SU-DHL-6 (cell line): ENCODE data around the gene ARPC5.

Experiments used
- H2AFZ ChIP-seq: fragments of 200-600 bp; sonication (generic); 2 replicates; pipeline ENCODE4 v1.6.1; 2014; ENCODE audit warnings: low read depth, mild to moderate bottlenecking, moderate library complexity, mixed read lengths, antibody characterized with exemption, low read length; ENCODE audit not compliant: severe bottlenecking
- H3F3A ChIP-seq: fragments of 200-600 bp; shearing (Covaris generic); 2 replicates; pipeline ENCODE4 v1.6.0; 2016; ENCODE audit warnings: antibody characterized with exemption, mild to moderate bottlenecking; ENCODE audit not compliant: insufficient read depth
- H3K27ac ChIP-seq: fragments of 200-600 bp; sonication (generic); 2 replicates; pipeline ENCODE4 v1.5.1; 2016; ENCODE audit warnings: low read depth, mild to moderate bottlenecking, low read length, moderate library complexity, mixed read lengths
- H3K27me3 ChIP-seq: fragments of 200-600 bp; sonication (generic), shearing (Covaris generic); 2 replicates; pipeline ENCODE4 v1.6.0; 2014; ENCODE audit warnings: mild to moderate bottlenecking, low read length
- H3K36me3 ChIP-seq: fragments of 200-600 bp; sonication (generic); 2 replicates; pipeline ENCODE4 v1.6.1; 2014; ENCODE audit warnings: mild to moderate bottlenecking, low read length, mixed read lengths
- H3K4me2 ChIP-seq: fragments of 300-600, 200-600 bp; shearing (Covaris generic), sonication (generic); 2 replicates; pipeline ENCODE4 v1.6.0; 2014; ENCODE audit warnings: low read length, low read depth, mild to moderate bottlenecking; ENCODE audit not compliant: poor library complexity, severe bottlenecking
- H3K4me3 ChIP-seq: fragments of 200-600 bp; sonication (generic); 2 replicates; pipeline ENCODE4 v1.5.1; 2014; ENCODE audit warnings: antibody characterized with exemption, low read length, mild to moderate bottlenecking, mixed read lengths; ENCODE audit not compliant: insufficient read depth, poor library complexity, severe bottlenecking
- H3K79me2 ChIP-seq: fragments of 200-600 bp; sonication (generic); 2 replicates; pipeline ENCODE4 v1.6.1; 2014; ENCODE audit warnings: mild to moderate bottlenecking, low read length, moderate library complexity; ENCODE audit not compliant: insufficient read depth
- H3K9ac ChIP-seq: fragments of 200-600 bp; sonication (generic); 2 replicates; pipeline ENCODE4 v1.7.0; 2014; ENCODE audit warnings: mild to moderate bottlenecking, low read length
- H3K9me2 ChIP-seq: fragments of 200-600 bp; sonication (generic); replicated peaks from 2 replicates; pipeline ENCODE4 v1.6.1; 2014; ENCODE audit warnings: low read length; ENCODE audit not compliant: insufficient read depth
- H3K9me3 ChIP-seq: fragments of 200-600 bp; sonication (generic); 2 replicates; pipeline ENCODE4 v1.6.1; 2014; ENCODE audit warnings: low read length, mixed read lengths; ENCODE audit not compliant: insufficient read depth
- H4K20me1 ChIP-seq: fragments of 200-600 bp; sonication (generic); 2 replicates; pipeline ENCODE4 v1.6.1; 2014; ENCODE audit warnings: low read depth, mild to moderate bottlenecking, antibody characterized with exemption, low read length, moderate library complexity, mixed read lengths
- EZH2phosphoT487 ChIP-seq: fragments of 200-600 bp; sonication (generic), shearing (Covaris generic); conservative IDR thresholded peaks from 2 replicates; pipeline ENCODE4 v1.6.1; 2018; ENCODE audit warnings: mild to moderate bottlenecking, antibody characterized with exemption, low read length, moderate library complexity, mixed read lengths
- TF ChIP-seq, protein P1 (sequence below): fragments of 200-600 bp; sonication (generic); IDR thresholded peaks from one replicate; pipeline ENCODE4 v1.5.1; 2017; ENCODE audit warnings: antibody characterized with exemption, mild to moderate bottlenecking, low read length, moderate library complexity; ENCODE audit not compliant: insufficient read depth, poor library complexity, severe bottlenecking

ARPC5 gene

GRCh38 chr1:183600136-183600535 is 35.4 kb downstream of the ARPC5 start:
- Histone ChIP-seq H3K9ac (no peak overlapping the region), H4K20me1 (no peaks in the 10 kb centered on the region), H3F3A (no peaks in the 10 kb centered on the region), H3K4me3 (no peak overlapping the region), H3K9me2 (no peaks in the 10 kb centered on the region), H3K9me3 (no peaks in the 10 kb centered on the region), H3K79me2 (no peaks in the 10 kb centered on the region), H2AFZ (no peak overlapping the region), H3K27me3 (no peaks in the 10 kb centered on the region), H3K36me3 (no peaks in the 10 kb centered on the region), H3K4me2 (no peak overlapping the region), H3K27ac (no peak overlapping the region)
- TF ChIP-seq, protein P1, sequence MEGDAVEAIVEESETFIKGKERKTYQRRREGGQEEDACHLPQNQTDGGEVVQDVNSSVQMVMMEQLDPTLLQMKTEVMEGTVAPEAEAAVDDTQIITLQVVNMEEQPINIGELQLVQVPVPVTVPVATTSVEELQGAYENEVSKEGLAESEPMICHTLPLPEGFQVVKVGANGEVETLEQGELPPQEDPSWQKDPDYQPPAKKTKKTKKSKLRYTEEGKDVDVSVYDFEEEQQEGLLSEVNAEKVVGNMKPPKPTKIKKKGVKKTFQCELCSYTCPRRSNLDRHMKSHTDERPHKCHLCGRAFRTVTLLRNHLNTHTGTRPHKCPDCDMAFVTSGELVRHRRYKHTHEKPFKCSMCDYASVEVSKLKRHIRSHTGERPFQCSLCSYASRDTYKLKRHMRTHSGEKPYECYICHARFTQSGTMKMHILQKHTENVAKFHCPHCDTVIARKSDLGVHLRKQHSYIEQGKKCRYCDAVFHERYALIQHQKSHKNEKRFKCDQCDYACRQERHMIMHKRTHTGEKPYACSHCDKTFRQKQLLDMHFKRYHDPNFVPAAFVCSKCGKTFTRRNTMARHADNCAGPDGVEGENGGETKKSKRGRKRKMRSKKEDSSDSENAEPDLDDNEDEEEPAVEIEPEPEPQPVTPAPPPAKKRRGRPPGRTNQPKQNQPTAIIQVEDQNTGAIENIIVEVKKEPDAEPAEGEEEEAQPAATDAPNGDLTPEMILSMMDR = no peak
- TF ChIP-seq EZH2phosphoT487 = no peak

DNA sequence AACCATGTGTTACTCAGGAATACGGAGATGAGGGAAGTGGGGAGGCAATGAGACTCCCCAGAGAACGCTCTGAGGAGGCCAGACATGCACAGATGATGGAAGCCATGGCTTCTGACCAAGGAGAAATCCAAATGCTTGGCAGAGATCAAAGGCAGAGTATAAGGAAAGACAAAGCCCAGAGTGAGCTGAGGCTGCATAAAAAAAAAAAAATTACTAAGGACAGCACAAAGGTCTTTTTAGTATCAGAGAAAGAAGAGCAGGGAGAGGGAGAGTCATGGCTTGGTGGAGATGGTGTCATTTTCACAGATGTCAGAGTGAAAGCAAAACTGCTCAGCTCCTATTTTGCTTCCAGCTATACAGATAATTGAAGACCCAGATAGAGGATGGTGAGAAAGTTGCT is 37.2 kb downstream of the ARPC5 start:
- Histone ChIP-seq H2AFZ (no peak overlapping the region), H3K9me3 (no peaks in the 10 kb centered on the region), H3K27ac (no peak overlapping the region), H3F3A (no peaks in the 10 kb centered on the region), H3K9ac (no peak overlapping the region), H3K79me2 (no peaks in the 10 kb centered on the region), H4K20me1 (no peaks in the 10 kb centered on the region), H3K36me3 (no peaks in the 10 kb centered on the region), H3K27me3 (no peaks in the 10 kb centered on the region), H3K4me3 (no peak overlapping the region), H3K9me2 (no peaks in the 10 kb centered on the region), H3K4me2 (no peak overlapping the region)
- TF ChIP-seq, protein P1 = no peak
- TF ChIP-seq EZH2phosphoT487 = no peak

DNA sequence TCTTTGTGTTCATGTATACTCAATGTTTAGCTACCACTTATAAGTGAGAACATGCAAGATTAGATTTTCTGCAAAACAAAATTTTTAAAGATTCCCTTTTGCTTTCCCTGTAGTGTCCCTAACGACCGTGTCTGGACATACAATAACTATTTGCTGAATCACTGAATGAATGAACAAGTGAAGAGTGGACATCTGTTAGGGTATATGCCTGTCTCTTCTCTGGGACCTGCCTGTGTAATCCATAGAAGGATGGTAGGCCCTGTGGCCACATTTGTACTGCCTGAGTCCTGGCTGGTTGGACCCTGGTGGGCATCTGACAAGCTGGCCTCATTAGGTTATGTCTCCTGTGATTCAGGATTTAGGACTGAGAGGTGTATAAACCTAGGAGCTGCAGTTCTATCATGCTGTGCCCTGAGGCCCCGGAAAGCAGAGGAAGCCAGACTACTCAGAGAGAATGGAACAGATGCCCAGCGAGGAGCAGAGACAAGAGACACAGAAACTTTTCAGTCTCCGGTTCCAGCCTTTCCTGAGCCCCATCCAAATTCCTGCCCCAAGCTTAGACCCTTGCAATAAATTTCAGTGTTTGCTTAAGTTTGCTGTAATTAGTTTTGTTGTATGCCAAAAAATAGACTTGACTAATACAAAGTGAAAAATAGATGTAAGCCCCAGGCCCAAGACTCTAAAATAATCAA is 37.8 kb downstream of the ARPC5 start:
- no peak overlapping the region for H3K4me2 ChIP-seq
- H3K27ac ChIP-seq = no peak overlapping the region
- TF ChIP-seq, protein P1 = no peak
- no peak for TF ChIP-seq EZH2phosphoT487
- H3K9ac ChIP-seq = no peak overlapping the region
- no peaks in the 10 kb centered on the region for H3K36me3 ChIP-seq
- H4K20me1 ChIP-seq = no peaks in the 10 kb centered on the region
- H3K9me2 ChIP-seq = no peaks in the 10 kb centered on the region
- no peaks in the 10 kb centered on the region for H3F3A ChIP-seq
- no peaks in the 10 kb centered on the region for H3K9me3 ChIP-seq
- H3K4me3 ChIP-seq = no peak overlapping the region
- no peak overlapping the region for H2AFZ ChIP-seq
- H3K27me3 ChIP-seq = no peaks in the 10 kb centered on the region
- no peaks in the 10 kb centered on the region for H3K79me2 ChIP-seq
